Fibroblast of lung (primary cell): ENCODE measurements around the gene G3BP2.

Source experiments
- CTCF ChIP-seq, 2 donors: IDR thresholded peaks in 1 of 2; conservative IDR thresholded peaks in 1 of 2; 1 replicate in 1 of 2; 2 replicates in 1 of 2; pipeline ENCODE4 v1.5.1; 2011 to 2012; ENCODE audit warnings: low read length in 2 of 2, control low read depth in 1 of 2, inconsistent platforms in 1 of 2, low read depth in 1 of 2, mild to moderate bottlenecking in 1 of 2
- EZH2 ChIP-seq: IDR thresholded peaks from 2 replicates; pipeline ENCODE4 v1.5.1; 2012; ENCODE audit warnings: low read length, control low read depth, mild to moderate bottlenecking; ENCODE audit errors: missing control alignments

- TF ChIP-seq CTCF (conservative IDR thresholded peaks at IDR 0.05 in 1 of 2, IDR thresholded peaks at IDR 0.05 in 1 of 2; ENCODE audit: low read depth in 1 of 2, low read length in 2 of 2) (no peak), EZH2 (no peak)
Measured at GRCh38 chr4:75668596-75668995, 4.6 kb downstream of the G3BP2 start.
